Keratinocyte (primary cell): ENCODE data around the gene SHKBP1. TPM values are rescaled to one million over a fixed set of nuclear protein-coding genes. Genes with fewer than 3 reads are reported as not detected.

Experiments
- DNase-seq: peaks from one replicate; pipeline ENCODE4 v3.0.0-alpha.2; 2011; ENCODE audit warnings: low read depth, missing footprints, low spot score
- FAIRE-seq: peaks from 2 replicates; lab custom pipeline; 2011; peaks lifted over from hg19 to GRCh38; lab: Jason Lieb, UNC
- H2AFZ ChIP-seq: 2 replicates; pipeline ENCODE4 v1.6.0; 2012; ENCODE audit warnings: low read length, control low read depth, inconsistent platforms; ENCODE audit not compliant: control insufficient read depth
- H3K27ac ChIP-seq: 2 replicates; pipeline ENCODE4 v1.5.1; 2011; ENCODE audit warnings: low read length; ENCODE audit not compliant: control insufficient read depth, insufficient read depth
- H3K27me3 ChIP-seq: 3 replicates; pipeline ENCODE4 v1.6.0; 2011; ENCODE audit warnings: low read length; ENCODE audit not compliant: control insufficient read depth, insufficient read depth; ENCODE audit errors: extremely low read depth
- H3K36me3 ChIP-seq, 2 experiments: 2 replicates in 1 of 2; 3 replicates in 1 of 2; pipeline ENCODE4 v1.5.1; 2011; ENCODE audit warnings: low read length in 2 of 2, mild to moderate bottlenecking in 1 of 2; ENCODE audit not compliant: control insufficient read depth in 2 of 2, insufficient read depth in 2 of 2; ENCODE audit errors: extremely low read depth in 1 of 2
- H3K4me1 ChIP-seq: 3 replicates; pipeline ENCODE4 v1.5.1; 2011; ENCODE audit warnings: low read length; ENCODE audit not compliant: control insufficient read depth, insufficient read depth; ENCODE audit errors: extremely low read depth
- H3K4me2 ChIP-seq: 3 replicates; pipeline ENCODE4 v1.6.0; 2011; ENCODE audit warnings: low read depth, low read length; ENCODE audit not compliant: control insufficient read depth, insufficient read depth; ENCODE audit errors: extremely low read depth
- H3K4me3 ChIP-seq, 3 experiments: fragments of 200-600 bp in 1 of 3; sonication (generic) in 1 of 3; 2 replicates in 2 of 3; 3 replicates in 1 of 3; pipeline ENCODE4 v1.5.1; 2011 to 2016; ENCODE audit warnings: low read length in 3 of 3, mild to moderate bottlenecking in 3 of 3, control low read depth in 2 of 3, inconsistent platforms in 1 of 3, low read depth in 1 of 3, mixed read lengths in 1 of 3, mixed run types in 1 of 3, moderate library complexity in 1 of 3; ENCODE audit not compliant: control insufficient read depth in 2 of 3, insufficient read depth in 2 of 3; ENCODE audit errors: extremely low read depth in 1 of 3
- H3K79me2 ChIP-seq: 2 replicates; pipeline ENCODE4 v1.6.0; 2012; ENCODE audit warnings: low read length; ENCODE audit not compliant: control insufficient read depth, insufficient read depth
- H3K9ac ChIP-seq: 3 replicates; pipeline ENCODE4 v1.6.0; 2011; ENCODE audit warnings: low read length; ENCODE audit not compliant: control insufficient read depth, insufficient read depth; ENCODE audit errors: extremely low read depth
- H3K9me1 ChIP-seq: 3 replicates; pipeline ENCODE4 v1.6.0; 2011; ENCODE audit warnings: low read length; ENCODE audit not compliant: control insufficient read depth, insufficient read depth; ENCODE audit errors: extremely low read depth
- H3K9me3 ChIP-seq: 2 replicates; pipeline ENCODE4 v1.5.1; 2012; ENCODE audit warnings: low read depth, low read length; ENCODE audit not compliant: control insufficient read depth
- H4K20me1 ChIP-seq: 3 replicates; pipeline ENCODE4 v1.6.0; 2011; ENCODE audit warnings: low read length; ENCODE audit not compliant: control insufficient read depth, insufficient read depth; ENCODE audit errors: extremely low read depth
- CTCF ChIP-seq, 3 experiments: IDR thresholded peaks in 1 of 3; conservative IDR thresholded peaks in 1 of 3; optimal IDR thresholded peaks in 1 of 3; 2 replicates in 2 of 3; 3 replicates in 1 of 3; pipeline versions ENCODE3 to v1.5.1; 2011; ENCODE audit warnings: low read length in 3 of 3, mild to moderate bottlenecking in 3 of 3, moderate library complexity in 2 of 3, control low read depth in 1 of 3, inconsistent platforms in 1 of 3; ENCODE audit not compliant: insufficient read depth in 2 of 3; ENCODE audit errors: extremely low read depth in 1 of 3
- EZH2 ChIP-seq: IDR thresholded peaks from one replicate; pipeline ENCODE4 v1.6.1; 2012; ENCODE audit warnings: inconsistent platforms, mild to moderate bottlenecking, low read length, moderate library complexity
- dilution Hi-C: fragments of 300-500 bp; cut with MboI; formaldehyde crosslinking; loops from one replicate; pipeline ENCODE4 v1.7.0; 2020; ENCODE audit warnings: low sequenced_read_pairs; ENCODE audit not compliant: extremely low pct_ligation_motif_present
- polyA plus RNA-seq, 5 experiments: library from polyadenylated mRNA; depleted of rRNA in 3 of 5; stranded (reverse) in 3 of 5; stranded (forward) in 1 of 5; unstranded in 1 of 5; fragments of >200 nt; gene quantifications; 1 replicate in 1 of 5; 2 replicates in 3 of 5; 3 replicates in 1 of 5; pipeline versions ENCODE4 v1.2.1 to v1.2.3, GENCODE V29; 2011 to 2012; ENCODE audit warnings: missing spikeins in 2 of 5, low read depth in 1 of 5, low replicate concordance in 1 of 5

SHKBP1 gene
- polyA plus RNA-seq, 1 donor (not counting 4 experiments of a cell fraction or from before 2014, with no cell fraction given) = 20.2 TPM

- Histone ChIP-seq H2AFZ (no peak overlapping the region), H3K9ac (no peak overlapping the region), H3K4me1 (peaks cover 13% of the 10 kb centered on the region), H3K9me1 (no peaks in the 10 kb centered on the region), H3K36me3 (peaks cover 26 to 32% of the 10 kb centered on the region in 2 experiments), H3K4me3 (no peak overlapping the region), H3K27me3 (no peaks in the 10 kb centered on the region), H3K9me3 (no peaks in the 10 kb centered on the region), H3K4me2 (no peak overlapping the region), H4K20me1 (no peaks in the 10 kb centered on the region), H3K27ac (no peak overlapping the region), H3K79me2 (peaks cover 9% of the 10 kb centered on the region)
- DNase-seq (no peak), FAIRE-seq (no peak)
- no peak for TF ChIP-seq EZH2
- TF ChIP-seq CTCF (optimal IDR thresholded peaks at IDR 0.05 in 1 of 3, IDR thresholded peaks at IDR 0.05 in 1 of 3, conservative IDR thresholded peaks at IDR 0.05 in 1 of 3; ENCODE audit: extremely low read depth in 1 of 3, insufficient read depth in 2 of 3, low read length in 3 of 3) = no peak
- dilution Hi-C loops = no loop called here
Observed at GRCh38 chr19:40620161-40620485, 43.5 kb downstream of the SHKBP1 start.

GRCh38 chr19:40621283-40621682 is 44.6 kb downstream of the SHKBP1 start:
- Histone ChIP-seq H3K27ac (no peak overlapping the region), H3K4me2 (no peak overlapping the region), H3K9ac (no peak overlapping the region), H4K20me1 (no peaks in the 10 kb centered on the region), H3K9me3 (no peaks in the 10 kb centered on the region), H3K79me2 (peaks cover 5% of the 10 kb centered on the region), H3K4me1 (peaks cover 4% of the 10 kb centered on the region), H3K27me3 (no peaks in the 10 kb centered on the region), H3K4me3 (no peak overlapping the region), H2AFZ (no peak overlapping the region), H3K36me3 (peaks cover 33 to 38% of the 10 kb centered on the region in 2 experiments), H3K9me1 (no peaks in the 10 kb centered on the region)
- no peak for DNase-seq
- dilution Hi-C loops = no loop called here
- FAIRE-seq = no peak
- no peak for TF ChIP-seq EZH2
